HepG2 (cell line): ENCODE data around the gene ZNF493. TPM values are rescaled to one million over a fixed set of nuclear protein-coding genes. Genes with fewer than 3 reads are reported as not detected.

Source experiments
- AFF4 ChIP-seq: sonication (generic); formaldehyde crosslinking; IDR thresholded peaks from 2 replicates; pipeline ENCODE4 v1.4.0; 2020; ENCODE audit warnings: missing genetic modification reagents
- ATRX ChIP-seq: sonication (generic); formaldehyde crosslinking; IDR thresholded peaks from 2 replicates; pipeline ENCODE4 v1.4.0; 2020; ENCODE audit warnings: missing genetic modification reagents, borderline replicate concordance
- CC2D1A ChIP-seq: sonication (generic); formaldehyde crosslinking; IDR thresholded peaks from 2 replicates; pipeline ENCODE4 v1.8.1; 2023; ENCODE audit warnings: mild to moderate bottlenecking, missing genetic modification reagents
- CEBPB ChIP-seq: IDR thresholded peaks from 2 replicates; pipeline ENCODE4 v1.6.1; 2011; ENCODE audit warnings: low read depth, low read length, improper control_type of control experiment, borderline replicate concordance
- ETV5 ChIP-seq: IDR thresholded peaks from 2 replicates; pipeline ENCODE4 v1.6.1; 2018; ENCODE audit warnings: missing biosample characterization, missing genetic modification reagents, inconsistent platforms, borderline replicate concordance
- GPBP1L1 ChIP-seq: sonication (generic); formaldehyde crosslinking; IDR thresholded peaks from 2 replicates; pipeline ENCODE4 v1.5.0; 2020; ENCODE audit warnings: mild to moderate bottlenecking, missing genetic modification reagents
- IRF1 ChIP-seq: sonication (generic); formaldehyde crosslinking; IDR thresholded peaks from 2 replicates; pipeline ENCODE4 v1.4.0; 2020; ENCODE audit warnings: low read depth, mild to moderate bottlenecking, missing genetic modification reagents
- MED13 ChIP-seq: sonication (generic); formaldehyde crosslinking; IDR thresholded peaks from 2 replicates; pipeline ENCODE4 v1.5.0; 2020; ENCODE audit warnings: missing genetic modification reagents
- MTA3 ChIP-seq: sonication (generic); formaldehyde crosslinking; IDR thresholded peaks from 2 replicates; pipeline ENCODE4 v1.4.0; 2020; ENCODE audit warnings: missing genetic modification reagents
- NONO ChIP-seq, 2 experiments: fragments of 450-650 bp in 1 of 2; sonication (generic) in 1 of 2; formaldehyde crosslinking in 1 of 2; IDR thresholded peaks in 1 of 2; conservative IDR thresholded peaks in 1 of 2; 2 replicates each; pipeline versions ENCODE4 v1.6.1 to v1.8.0; 2017 to 2022; ENCODE audit warnings: mild to moderate bottlenecking in 1 of 2, missing genetic modification reagents in 1 of 2, moderate library complexity in 1 of 2
- POLR2A ChIP-seq, 2 experiments: IDR thresholded peaks; 2 replicates each; pipeline ENCODE4 v1.6.1; 2011; ENCODE audit warnings: low read depth in 2 of 2, low read length in 2 of 2, mild to moderate bottlenecking in 1 of 2, moderate library complexity in 1 of 2; ENCODE audit not compliant: insufficient read depth in 1 of 2
- SALL1 ChIP-seq: sonication (generic); formaldehyde crosslinking; IDR thresholded peaks from 2 replicates; pipeline ENCODE4 v1.8.0; 2022; ENCODE audit warnings: mild to moderate bottlenecking, missing genetic modification reagents
- TFDP1 ChIP-seq: IDR thresholded peaks from 2 replicates; pipeline ENCODE4 v1.6.1; 2016; ENCODE audit warnings: missing compliant biosample characterization, missing genetic modification reagents, borderline replicate concordance
- ZFX ChIP-seq: sonication (generic); formaldehyde crosslinking; IDR thresholded peaks from 2 replicates; pipeline ENCODE4 v1.4.0; 2020; ENCODE audit warnings: mild to moderate bottlenecking, low read depth, missing genetic modification reagents, moderate library complexity
- ZNF264 ChIP-seq: sonication (generic); formaldehyde crosslinking; IDR thresholded peaks from 2 replicates; pipeline ENCODE4 v1.4.0; 2020; ENCODE audit warnings: missing genetic modification reagents
- ZNF362 ChIP-seq: sonication (generic); formaldehyde crosslinking; IDR thresholded peaks from 2 replicates; pipeline ENCODE4 v1.4.0; 2020; ENCODE audit warnings: missing genetic modification reagents, mild to moderate bottlenecking, borderline replicate concordance
- ZNF510 ChIP-seq: sonication (generic); formaldehyde crosslinking; IDR thresholded peaks from 2 replicates; pipeline ENCODE4 v1.4.0; 2020; ENCODE audit warnings: low read depth, mild to moderate bottlenecking, missing genetic modification reagents
- ZNF614 ChIP-seq: IDR thresholded peaks from 2 replicates; pipeline ENCODE4 v1.6.1; 2018; ENCODE audit warnings: missing biosample characterization, missing genetic modification reagents, inconsistent platforms, borderline replicate concordance
- ZNF83 ChIP-seq: sonication (generic); formaldehyde crosslinking; IDR thresholded peaks from 2 replicates; pipeline ENCODE4 v1.4.0; 2020; ENCODE audit warnings: missing genetic modification reagents, mild to moderate bottlenecking, borderline replicate concordance
- polyA plus RNA-seq, 8 experiments: library from polyadenylated mRNA; depleted of rRNA in 3 of 8; stranded (reverse) in 7 of 8; unstranded in 1 of 8; fragments of >200 nt; fragmentation: Illumina TruSeq in 4 of 8; extraction: Trizol in 4 of 8; gene quantifications; 2 replicates each; pipeline versions ENCODE4 v1.2.1 to v1.2.3, GENCODE V29; 2011 to 2016; ENCODE audit warnings: low read depth in 4 of 8, missing spikeins in 1 of 8, mixed read lengths in 1 of 8; ENCODE audit not compliant: insufficient read depth in 1 of 8
- total RNA-seq, 5 experiments: library from RNA; depleted of rRNA; stranded (reverse); fragments of >200 nt; fragmentation: Illumina TruSeq; extraction: Trizol; gene quantifications; 2 replicates each; pipeline ENCODE4 v1.2.3, GENCODE V29; 2016; ENCODE audit warnings: low read depth in 1 of 5

The ZNF493 gene
- total and polyA plus RNA-seq, 2 of the 13 experiments (the other 11 are each of a cell fraction or from before 2014, with no cell fraction given): 6.8 to 9.0 TPM

GRCh38 chr19:21358768-21359451 is 38.0 kb upstream of the ZNF493 start, which contains the start of gene ZNF738 (continued):
- no peak for TF ChIP-seq AFF4 (CRISPR knock-in tag)
- TF ChIP-seq ZNF83 (CRISPR knock-in tag): no peak
- TF ChIP-seq SALL1 (CRISPR knock-in tag): peak; percentile 17; the same call in 1 of the 2 replicates
- TF ChIP-seq ETV5 (CRISPR knock-in tag): no peak
- no peak for TF ChIP-seq NONO (IDR thresholded peaks at IDR 0.05)
- TF ChIP-seq NONO (CRISPR knock-in tag; conservative IDR thresholded peaks at IDR 0.05): no peak
- no peak for TF ChIP-seq ZNF264
- no peak for TF ChIP-seq IRF1 (CRISPR knock-in tag)
- no peak for TF ChIP-seq MTA3 (CRISPR knock-in tag)
- TF ChIP-seq ATRX (CRISPR knock-in tag): no peak
- no peak for TF ChIP-seq MED13 (CRISPR knock-in tag)
- TF ChIP-seq ZFX (CRISPR knock-in tag): peak; percentile 75
- no peak for TF ChIP-seq GPBP1L1
- TF ChIP-seq ZNF510 (CRISPR knock-in tag): no peak
- TF ChIP-seq ZNF362 (CRISPR knock-in tag): no peak
- TF ChIP-seq CC2D1A: no peak
- peak; percentile 39; the same call in 1 of the 2 replicates for TF ChIP-seq TFDP1
- TF ChIP-seq ZNF614 (CRISPR knock-in tag): no peak
- TF ChIP-seq CEBPB: no peak
- TF ChIP-seq POLR2A (IDR thresholded peaks at IDR 0.05; ENCODE audit: insufficient read depth in 1 of 2, low read depth in 2 of 2, low read length in 2 of 2): peak; percentile 51 to 53; a peak in 3 of 4 replicates
